GM12878 (cell line): Measurements from ENCODE around the gene DPP4. TPM values are rescaled to one million over a fixed set of nuclear protein-coding genes. Genes with fewer than 3 reads are reported as not detected.

Experiments
- ATAC-seq: fragments of 200-7000 bp; cut with Tn5 transposase; 3 replicates; pipeline ENCODE4 v1.9.1; 2020; ENCODE audit warnings: mild to moderate bottlenecking, moderate library complexity
- BruUV-seq: library from RNA; stranded (reverse); fragments of 400-500 nt; replicated peaks from 2 replicates; lab custom pipeline; 2021; lab: Mats Ljungman, UMichigan
- CTCF ChIA-PET: fragments of 300-600 bp; sonication (Branson Sonifier 250); formaldehyde crosslinking; extraction: SDS; loops from one replicate; lab custom pipeline; 2021; ENCODE audit warnings: inconsistent platforms; lab: Yijun Ruan, JAX
- POLR2A ChIA-PET: fragments of 350-600 bp; formaldehyde crosslinking; extraction: SDS; loops from one replicate; lab custom pipeline; 2021; ENCODE audit warnings: inconsistent platforms; lab: Charles Lee
- RAD21 ChIA-PET: fragments of 300-600 bp; sonication (Branson Sonifier 250); formaldehyde crosslinking; loops from one replicate; lab custom pipeline; 2023; ENCODE audit warnings: antibody characterized with exemption; ENCODE audit not compliant: unreplicated experiment; lab: Charles Lee
- SMC1A ChIA-PET: fragments of 300-600 bp; sonication (Branson Sonifier 250); formaldehyde crosslinking; loops from one replicate; lab custom pipeline; 2023; ENCODE audit not compliant: unreplicated experiment, uncharacterized antibody; lab: Charles Lee
- DNase-seq: peaks from one replicate; pipeline ENCODE4 v3.0.0-alpha.2; 2011; ENCODE audit warnings: low read depth, low spot score
- FAIRE-seq: peaks from 3 replicates; lab custom pipeline; 2011; peaks lifted over from hg19 to GRCh38; lab: Jason Lieb, UNC
- H2AFZ ChIP-seq: 2 replicates; pipeline ENCODE4 v1.6.0; 2011; ENCODE audit warnings: low read depth, low read length, control low read depth; ENCODE audit not compliant: control insufficient read depth
- H3K27ac ChIP-seq: 2 replicates; pipeline ENCODE4 v1.5.1; 2011; ENCODE audit warnings: control low read depth; ENCODE audit not compliant: control insufficient read depth, insufficient read depth
- H3K27me3 ChIP-seq, 2 experiments: replicated peaks in 1 of 2; 2 replicates each; pipeline versions ENCODE4 v1.6.0 to v1.6.1; 2011; ENCODE audit warnings: low read length in 1 of 2; ENCODE audit not compliant: control insufficient read depth in 2 of 2, insufficient read depth in 2 of 2
- H3K36me3 ChIP-seq, 2 experiments: 2 replicates each; pipeline ENCODE4 v1.5.1; 2011; ENCODE audit warnings: low read length in 1 of 2; ENCODE audit not compliant: control insufficient read depth in 2 of 2, insufficient read depth in 2 of 2
- H3K4me1 ChIP-seq: 2 replicates; pipeline ENCODE4 v1.6.1; 2011; ENCODE audit warnings: mild to moderate bottlenecking, low read length, moderate library complexity, mixed read lengths; ENCODE audit not compliant: control insufficient read depth, insufficient read depth
- H3K4me2 ChIP-seq: 2 replicates; pipeline ENCODE4 v1.6.0; 2011; ENCODE audit warnings: control low read depth; ENCODE audit not compliant: control insufficient read depth, insufficient read depth
- H3K4me3 ChIP-seq: fragments of 200-600 bp; sonication (generic); 2 replicates; pipeline ENCODE4 v1.5.1; 2016
- H3K79me2 ChIP-seq: 2 replicates; pipeline ENCODE4 v1.6.0; 2011; ENCODE audit warnings: low read length; ENCODE audit not compliant: control insufficient read depth, insufficient read depth
- H3K9ac ChIP-seq: 2 replicates; pipeline ENCODE4 v1.8.0; 2011; ENCODE audit warnings: low read length, control low read depth, mixed read lengths; ENCODE audit not compliant: control insufficient read depth, insufficient read depth
- H3K9me3 ChIP-seq: replicated peaks from 3 replicates; pipeline ENCODE4 v1.5.1; 2011; ENCODE audit warnings: mild to moderate bottlenecking, low read length; ENCODE audit not compliant: control insufficient read depth, insufficient read depth
- H4K20me1 ChIP-seq: 2 replicates; pipeline ENCODE4 v1.6.0; 2011; ENCODE audit not compliant: control insufficient read depth, insufficient read depth
- BCL3 ChIP-seq: IDR thresholded peaks from 2 replicates; pipeline ENCODE4 v1.6.1; 2011; ENCODE audit warnings: borderline replicate concordance, low read depth, mild to moderate bottlenecking, moderate library complexity, low read length; ENCODE audit not compliant: insufficient read depth, poor library complexity, severe bottlenecking
- KLF5 ChIP-seq: fragments of 450-650 bp; IDR thresholded peaks from 2 replicates; pipeline ENCODE4 v1.6.1; 2014; ENCODE audit warnings: mild to moderate bottlenecking; ENCODE audit not compliant: partially characterized antibody
- PRDM15 ChIP-seq: fragments of 450-650 bp; formaldehyde crosslinking; IDR thresholded peaks from 2 replicates; pipeline ENCODE4 v1.4.0; 2020; ENCODE audit warnings: mild to moderate bottlenecking, moderate library complexity
- STAT3 ChIP-seq: IDR thresholded peaks from 2 replicates; pipeline ENCODE4 v1.6.1; 2011; ENCODE audit warnings: low read depth, low read length, improper control_type of control experiment
- WRNIP1 ChIP-seq: IDR thresholded peaks from 2 replicates; pipeline ENCODE4 v1.6.1; 2011; ENCODE audit warnings: low read depth, low read length, improper control_type of control experiment, borderline replicate concordance
- WGBS: methylation state at CpG from one replicate; pipeline ENCODE4 v1.1.6; 2016; ENCODE audit warnings: low lambda C conversion rate; ENCODE audit not compliant: insufficient replicate concordance, insufficient coverage; ENCODE audit errors: missing lambda C conversion rate; 5-methylcytosine and 5-hydroxymethylcytosine counted together
- in situ Hi-C: fragments of 300-500 bp; cut with MboI; formaldehyde crosslinking; loops from 9 replicates; pipeline ENCODE4 v1.14.3; 2018; ENCODE audit warnings: mixed read lengths
- intact Hi-C: fragments of 100-400 bp; cut with micrococcal nuclease; formaldehyde crosslinking; loops from one replicate; pipeline ENCODE4 v1.14.2; 2022; ENCODE audit not compliant: unreplicated experiment
- polyA plus RNA-seq, 11 experiments: library from polyadenylated mRNA; depleted of rRNA in 4 of 11; unstranded in 6 of 11; stranded (reverse) in 5 of 11; fragments of >200 nt; fragmentation: Nextera tagmentation in 4 of 11; fragmentation: Illumina TruSeq in 1 of 11; extraction: Ambion mirVana in 4 of 11; extraction: Trizol in 1 of 11; gene quantifications; 1 replicate in 1 of 11; 2 replicates in 10 of 11; pipeline versions ENCODE4 v1.2.1 to v1.2.3, GENCODE V29; 2011 to 2016; ENCODE audit warnings: inconsistent platforms in 2 of 11, missing spikeins in 2 of 11, low read depth in 1 of 11
- total RNA-seq, 4 experiments: library from RNA; depleted of rRNA in 3 of 4; stranded (reverse); fragments of >200 nt in 3 of 4; fragmentation: Illumina TruSeq in 1 of 4; extraction: Trizol in 1 of 4; gene quantifications; 2 replicates each; pipeline versions ENCODE4 v1.2.1 to v1.2.3, GENCODE V29; 2013 to 2021

DPP4 gene
- total and polyA plus RNA-seq, 10 of the 15 experiments (the other 5 are each of a cell fraction or from before 2014, with no cell fraction given), result 4.1 to 11.4 (median 9.3) TPM

GRCh38 chr2:162067596-162067995 lies 6.4 kb downstream of the DPP4 start:
- no peaks in the 10 kb centered on the region for H3K27me3 ChIP-seq
- H3K9ac ChIP-seq, result no peak overlapping the region
- FAIRE-seq (no peak), DNase-seq (no peak), ATAC-seq (no peak)
- no peaks in the 10 kb centered on the region for H3K79me2 ChIP-seq
- 0% methylated on average over 1 of the region's 1 CpG for WGBS
- H3K4me1 ChIP-seq, result peaks cover 15% of the 10 kb centered on the region
- in situ Hi-C loops, result no loop called here
- no peak overlapping the region for H3K27ac ChIP-seq
- ChIA-PET SMC1A (interaction anchor here (0.6 to 10.2 kb wide), 3 partner anchors 7 to 86 kb away, joined by 3 to 152 read pairs (median 5); no protein-coding TSS in a partner anchor), RAD21 (interaction anchor here (1.5 kb wide), 1 partner anchor 8 kb away, joined by 3 read pairs; no protein-coding TSS in a partner anchor), POLR2A (interaction anchor here (9.8 kb wide), 1 partner anchor 8 kb away, joined by 98 read pairs; no protein-coding TSS in a partner anchor), CTCF (interaction anchor here (1.9 kb wide), 1 partner anchor 8 kb away, joined by 16 read pairs; no protein-coding TSS in a partner anchor)
- H3K4me2 ChIP-seq, result no peak overlapping the region
- BruUV-seq, result no TSS peak
- intact Hi-C loops, result loop anchor here (10.0 kb wide), 1 partner anchor 903 kb away; the partner anchor contains the start of gene TANK
- H3K36me3 ChIP-seq, result no peaks in the 10 kb centered on the region; a peak in 2 of 4 replicates
- H2AFZ ChIP-seq, result no peak overlapping the region
- no peak for TF ChIP-seq BCL3
- TF ChIP-seq STAT3, result no peak
- TF ChIP-seq KLF5, result no peak
- TF ChIP-seq WRNIP1, result no peak
- TF ChIP-seq PRDM15 (CRISPR knock-in tag), result no peak
- no peaks in the 10 kb centered on the region for H4K20me1 ChIP-seq
- no peak overlapping the region for H3K4me3 ChIP-seq
- no peaks in the 10 kb centered on the region for H3K9me3 ChIP-seq
